Thymus (tissue), 11 donors: ENCODE measurements around the gene TTBK2. TPM values are rescaled to one million over a fixed set of nuclear protein-coding genes. Genes with fewer than 3 reads are reported as not detected.

Experiments
- DNase-seq, 9 donors: peaks; one replicate each; pipeline ENCODE4 v3.0.0-alpha.2; 2013; ENCODE audit warnings: low spot score in 9 of 9, low read depth in 6 of 9, missing footprints in 1 of 9
- H3K27ac ChIP-seq, 2 donors: one replicate each; pipeline ENCODE4 v1.5.1; 2013; ENCODE audit warnings: control low read depth in 1 of 2, low read depth in 1 of 2, low read length in 1 of 2, mild to moderate bottlenecking in 1 of 2, moderate library complexity in 1 of 2
- H3K27me3 ChIP-seq, 2 donors: one replicate each; pipeline ENCODE4 v1.5.1; 2013; ENCODE audit warnings: low read length in 1 of 2; ENCODE audit not compliant: control insufficient read depth in 2 of 2, insufficient read depth in 1 of 2
- H3K36me3 ChIP-seq, 2 donors: one replicate each; pipeline ENCODE4 v1.5.1; 2013; ENCODE audit warnings: low read length in 1 of 2, mild to moderate bottlenecking in 1 of 2, moderate library complexity in 1 of 2; ENCODE audit not compliant: control insufficient read depth in 2 of 2, insufficient read depth in 2 of 2
- H3K4me1 ChIP-seq, 2 donors: one replicate each; pipeline ENCODE4 v1.5.1; 2013; ENCODE audit warnings: low read length in 2 of 2; ENCODE audit not compliant: control insufficient read depth in 2 of 2, insufficient read depth in 2 of 2
- H3K4me3 ChIP-seq, 2 donors: one replicate each; pipeline ENCODE4 v1.5.1; 2013; ENCODE audit warnings: low read length in 2 of 2, control low read depth in 1 of 2, mild to moderate bottlenecking in 1 of 2
- H3K9me3 ChIP-seq, 2 donors: one replicate each; pipeline ENCODE4 v1.5.1; 2013; ENCODE audit warnings: low read length in 1 of 2, mild to moderate bottlenecking in 1 of 2; ENCODE audit not compliant: control insufficient read depth in 2 of 2, insufficient read depth in 1 of 2
- WGBS: extraction: QIAGEN DNeasy Blood & Tissue Kit; methylation state at CpG from one replicate; pipeline ENCODE4 v1.1.7; 2013; 5-methylcytosine and 5-hydroxymethylcytosine counted together
- polyA plus RNA-seq: library from polyadenylated mRNA; stranded (reverse); fragments of 200-250 nt; gene quantifications from one replicate; pipeline ENCODE4 v1.2.3, GENCODE V29; 2013
- total RNA-seq: library from RNA; stranded (reverse); fragments of 120-200 nt; gene quantifications from one replicate; pipeline ENCODE4 v1.2.4, GENCODE V29; 2013
- donor health status: healthy.

TTBK2 gene
- total and polyA plus RNA-seq, 2 donors: 4.4 to 5.7 TPM

DNA sequence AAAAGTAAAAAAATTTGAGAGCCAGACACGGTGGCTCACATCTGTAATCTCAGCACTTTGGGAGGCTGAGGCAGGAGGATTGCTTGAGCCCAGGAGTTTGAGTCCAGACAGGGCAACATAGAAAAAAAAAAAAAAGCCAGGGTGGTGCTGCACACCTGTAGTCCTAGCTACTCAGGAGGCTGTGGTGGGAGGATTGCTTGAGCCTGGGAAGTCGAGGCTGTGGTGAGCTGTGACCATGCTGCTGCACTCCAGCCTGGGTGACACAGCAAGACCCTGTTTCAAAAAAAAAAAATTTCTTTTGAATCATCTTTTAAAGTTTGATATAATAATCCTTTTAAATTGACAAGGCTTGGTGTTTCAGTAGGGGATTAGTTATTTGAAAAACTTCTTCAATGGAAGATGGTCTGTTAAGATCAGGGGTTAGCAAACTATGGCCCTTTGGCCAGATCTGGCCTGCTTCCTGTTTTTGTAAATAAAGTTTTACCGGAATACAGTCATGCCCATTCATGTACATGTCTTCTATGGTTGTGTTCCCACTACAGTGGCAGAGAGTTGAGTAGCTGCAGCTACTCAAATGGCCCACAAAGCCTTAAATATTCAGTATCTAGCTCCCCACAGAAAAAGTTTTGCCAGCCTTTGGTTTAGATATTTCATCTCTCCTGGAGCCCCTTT lies 212.6 kb downstream of the TTBK2 start:
- no peaks in the 10 kb centered on the region for H3K9me3 ChIP-seq
- H3K4me3 ChIP-seq: no peak overlapping the region
- DNase-seq: no peak
- WGBS: 84% methylated on average over 3 of the region's 3 CpGs
- no peaks in the 10 kb centered on the region for H3K4me1 ChIP-seq
- no peaks in the 10 kb centered on the region for H3K27me3 ChIP-seq
- peaks cover 0 to 3% of the 10 kb centered on the region in 2 donors for H3K36me3 ChIP-seq
- H3K27ac ChIP-seq: no peak overlapping the region

DNA sequence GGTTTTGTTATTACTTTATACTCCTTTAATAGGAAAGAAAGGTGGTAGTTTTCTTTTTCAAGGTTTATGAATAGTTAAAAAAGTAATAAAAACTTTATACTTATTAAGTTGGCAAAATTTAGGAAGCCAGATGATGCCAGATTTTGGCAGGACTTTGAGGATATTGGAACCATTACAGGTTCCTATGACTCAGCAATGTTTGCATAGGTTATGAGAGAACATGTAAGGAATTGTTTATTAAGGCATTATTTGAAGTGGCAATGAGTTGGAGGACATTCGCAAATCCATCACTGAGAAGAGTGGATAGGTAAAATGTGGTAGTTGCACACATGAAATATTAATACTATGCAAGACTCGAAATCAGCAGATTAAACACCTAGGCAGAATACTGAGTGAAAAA lies 213.5 kb downstream of the TTBK2 start:
- Histone ChIP-seq H3K9me3 (no peaks in the 10 kb centered on the region), H3K4me1 (no peaks in the 10 kb centered on the region), H3K4me3 (no peak overlapping the region), H3K27me3 (no peaks in the 10 kb centered on the region), H3K27ac (no peak overlapping the region), H3K36me3 (peaks cover 0 to 3% of the 10 kb centered on the region in 2 donors)
- WGBS: 98% methylated on average over 2 of the region's 2 CpGs
- DNase-seq: no peak

DNA sequence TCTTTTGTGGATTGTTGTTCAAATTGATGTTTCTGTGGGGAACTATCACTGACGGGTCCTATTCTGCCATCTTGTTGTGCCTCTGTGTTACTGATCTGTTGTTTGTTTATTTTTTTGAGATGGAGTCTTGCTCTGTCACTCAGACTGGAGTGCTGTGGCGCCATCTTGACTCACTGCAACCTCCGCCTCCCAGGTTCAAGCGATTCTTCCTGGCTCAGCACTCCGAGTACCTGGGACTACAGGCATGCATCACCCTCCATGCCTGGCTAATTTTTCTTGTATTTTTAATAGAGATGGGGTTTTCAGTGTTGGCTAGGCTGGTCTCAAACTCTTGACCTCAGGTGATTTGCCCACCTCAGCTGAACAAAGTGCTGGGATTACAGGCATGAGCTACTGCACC lies 215.2 kb downstream of the TTBK2 start:
- H3K36me3 ChIP-seq: peaks cover 0 to 3% of the 10 kb centered on the region in 2 donors
- no peak overlapping the region for H3K4me3 ChIP-seq
- DNase-seq: no peak
- H3K9me3 ChIP-seq: no peaks in the 10 kb centered on the region
- no peak overlapping the region for H3K27ac ChIP-seq
- no peaks in the 10 kb centered on the region for H3K4me1 ChIP-seq
- 98% methylated on average over 5 of the region's 5 CpGs for WGBS
- no peaks in the 10 kb centered on the region for H3K27me3 ChIP-seq

DNA sequence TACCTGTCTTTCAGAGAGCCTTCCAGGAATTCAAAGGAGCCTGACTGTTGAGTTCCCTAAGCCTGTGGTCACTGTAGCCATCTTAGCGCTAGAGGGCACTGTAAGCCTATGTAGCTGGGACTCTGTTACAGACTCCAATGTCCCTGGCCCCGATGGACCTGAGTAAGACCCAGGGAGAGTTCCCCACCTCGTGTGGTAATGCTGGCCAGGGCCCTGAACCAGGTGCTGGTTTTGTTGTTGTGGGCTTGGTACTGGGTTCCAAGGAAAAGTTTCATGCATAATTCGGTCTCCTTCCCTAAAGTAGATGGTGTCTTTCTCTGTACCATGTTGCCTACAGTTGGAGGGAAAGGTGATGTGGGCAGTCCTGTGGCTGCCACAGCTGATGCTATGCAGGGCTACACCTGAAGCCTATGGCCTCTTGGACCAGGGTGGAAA lies 216.1 kb downstream of the TTBK2 start:
- peak; percentile 13 to 80 (median 55) for DNase-seq
- 44% methylated on average over 4 of the region's 4 CpGs for WGBS
- H3K27me3 ChIP-seq: no peaks in the 10 kb centered on the region

DNA sequence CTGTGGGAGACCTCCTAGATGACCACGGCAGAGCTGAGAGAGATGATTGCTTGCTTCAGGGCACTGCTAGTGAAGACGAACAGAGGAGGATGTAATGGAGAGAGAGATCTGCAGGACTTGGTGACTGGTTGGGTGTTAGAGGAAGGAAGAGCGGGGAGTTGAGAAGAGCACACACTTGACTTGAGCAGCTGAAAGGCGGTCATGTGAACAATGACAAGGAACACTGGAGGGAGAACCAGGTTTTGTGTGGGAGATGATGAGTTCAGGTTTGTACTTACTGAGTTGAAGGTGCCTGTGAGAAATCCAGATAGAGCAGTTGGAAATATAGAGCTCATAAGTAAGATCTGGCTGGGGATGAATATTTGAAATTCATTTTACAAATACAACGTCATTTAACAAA lies 224.0 kb downstream of the TTBK2 start:
- no peak for DNase-seq
- no peaks in the 10 kb centered on the region for H3K4me1 ChIP-seq
- no peaks in the 10 kb centered on the region for H3K9me3 ChIP-seq
- H3K36me3 ChIP-seq: no peaks in the 10 kb centered on the region
- no peak overlapping the region for H3K27ac ChIP-seq
- H3K4me3 ChIP-seq: no peak overlapping the region
- H3K27me3 ChIP-seq: no peaks in the 10 kb centered on the region
- WGBS: 96% methylated on average over 5 of the region's 5 CpGs

More for the DNA sequence above, 216.1 kb downstream of the TTBK2 start:
- no peaks in the 10 kb centered on the region for H3K4me1 ChIP-seq
- H3K4me3 ChIP-seq: no peak overlapping the region
- peaks cover 0 to 3% of the 10 kb centered on the region in 2 donors for H3K36me3 ChIP-seq
- H3K27ac ChIP-seq: no peak overlapping the region
- no peaks in the 10 kb centered on the region for H3K9me3 ChIP-seq

DNA sequence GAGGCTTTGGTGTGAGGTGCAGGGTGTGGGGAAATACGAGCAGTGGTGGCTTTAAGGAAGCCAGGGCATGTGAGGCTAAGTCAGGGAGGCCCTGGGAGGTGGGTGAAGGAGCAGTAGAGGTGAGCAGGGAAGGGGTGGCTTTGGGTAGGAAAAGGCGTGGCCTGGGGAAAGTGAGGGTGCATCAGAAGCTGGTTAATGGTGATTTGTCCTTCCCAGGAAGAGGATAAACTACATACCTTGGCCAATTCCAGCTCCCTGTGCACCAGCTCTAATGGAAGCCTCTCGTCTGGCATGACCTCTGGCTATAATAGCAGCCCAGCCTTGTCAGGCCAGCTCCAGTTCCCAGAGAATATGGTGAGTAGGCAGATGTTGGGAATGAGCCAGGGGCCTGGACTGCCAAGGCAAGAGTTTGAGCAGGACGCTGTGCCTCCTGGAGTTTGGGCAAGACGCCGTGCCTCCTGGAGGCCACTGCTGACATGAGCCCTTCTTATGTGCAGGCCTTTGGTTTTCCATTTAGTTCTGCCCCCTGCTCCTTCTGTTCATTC lies 225.0 kb downstream of the TTBK2 start:
- Histone ChIP-seq H3K27me3 (no peaks in the 10 kb centered on the region), H3K4me1 (peaks cover 0 to 10% of the 10 kb centered on the region in 2 donors), H3K36me3 (no peaks in the 10 kb centered on the region), H3K4me3 (no peak overlapping the region), H3K9me3 (no peaks in the 10 kb centered on the region), H3K27ac (no peak overlapping the region)
- DNase-seq: no peak
- 97% methylated on average over 6 of the region's 6 CpGs for WGBS

DNA sequence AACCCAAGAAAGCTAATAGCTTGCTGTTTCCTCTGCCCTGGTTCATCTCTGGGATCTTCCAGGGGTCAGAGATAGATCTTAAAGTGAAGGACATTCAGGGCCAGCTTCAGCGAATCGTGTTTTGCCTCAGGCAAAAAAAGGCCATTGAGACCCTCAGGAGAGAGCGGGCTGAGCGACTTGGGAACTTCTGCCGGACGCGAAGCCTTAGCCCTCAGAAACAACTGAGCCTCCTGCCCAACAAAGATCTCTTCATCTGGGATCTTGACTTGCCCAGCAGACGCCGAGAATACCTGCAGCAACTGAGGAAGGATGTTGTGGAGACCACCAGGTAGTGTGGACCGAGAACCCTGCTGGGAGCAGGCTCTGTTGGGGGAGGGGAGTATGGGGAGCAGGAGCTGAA lies 226.2 kb downstream of the TTBK2 start:
- Histone ChIP-seq H3K9me3 (no peaks in the 10 kb centered on the region), H3K27me3 (no peaks in the 10 kb centered on the region), H3K36me3 (no peaks in the 10 kb centered on the region), H3K4me3 (no peak overlapping the region), H3K27ac (no peak overlapping the region), H3K4me1 (peaks cover 0 to 11% of the 10 kb centered on the region in 2 donors)
- 99% methylated on average over 10 of the region's 10 CpGs for whole genome bisulfite sequencing
- no peak for DNase-seq

DNA sequence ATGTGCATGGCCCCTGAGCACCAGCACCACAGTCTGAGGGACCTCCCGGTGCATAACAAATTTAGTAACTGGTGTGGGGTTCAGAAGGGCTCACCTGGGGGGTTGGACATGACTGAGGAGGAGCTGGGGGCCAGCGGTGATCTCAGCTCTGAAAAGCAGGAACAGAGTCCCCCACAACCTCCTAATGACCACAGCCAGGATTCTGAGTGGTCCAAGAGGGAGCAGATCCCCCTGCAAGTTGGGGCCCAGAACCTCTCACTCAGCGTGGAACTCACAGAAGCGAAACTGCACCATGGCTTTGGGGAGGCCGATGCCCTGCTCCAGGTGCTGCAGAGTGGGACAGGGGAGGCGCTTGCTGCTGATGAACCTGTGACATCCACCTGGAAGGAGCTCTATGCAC lies 226.6 kb downstream of the TTBK2 start:
- DNase-seq: no peak
- WGBS: 96% methylated on average over 6 of the region's 6 CpGs
- Histone ChIP-seq H3K27me3 (no peaks in the 10 kb centered on the region), H3K4me3 (no peak overlapping the region), H3K9me3 (no peaks in the 10 kb centered on the region), H3K27ac (no peak overlapping the region), H3K4me1 (peaks cover 0 to 11% of the 10 kb centered on the region in 2 donors), H3K36me3 (no peaks in the 10 kb centered on the region)

DNA sequence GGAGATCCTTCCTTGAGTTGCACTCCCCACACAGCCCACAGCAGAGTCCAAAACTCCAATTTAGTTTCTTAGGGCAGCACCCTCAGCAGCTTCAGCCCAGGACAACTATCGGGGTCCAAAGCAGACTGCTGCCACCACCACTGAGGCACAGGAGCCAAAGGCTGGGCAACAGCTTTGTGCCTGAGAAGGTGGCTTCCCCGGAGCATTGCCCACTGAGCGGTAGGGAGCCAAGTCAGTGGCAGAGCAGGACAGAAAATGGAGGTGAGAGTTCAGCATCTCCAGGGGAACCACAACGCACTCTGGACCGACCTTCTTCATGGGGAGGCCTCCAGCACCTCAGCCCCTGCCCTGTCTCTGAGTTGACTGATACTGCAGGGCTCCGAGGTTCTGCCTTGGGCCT lies 227.1 kb downstream of the TTBK2 start:
- Histone ChIP-seq H3K4me3 (no peak overlapping the region), H3K36me3 (no peaks in the 10 kb centered on the region), H3K27me3 (no peaks in the 10 kb centered on the region), H3K9me3 (no peaks in the 10 kb centered on the region), H3K27ac (no peak overlapping the region), H3K4me1 (peaks cover 0 to 11% of the 10 kb centered on the region in 2 donors)
- no peak for DNase-seq
- 98% methylated on average over 6 of the region's 6 CpGs for WGBS
